ENCODE measurements around the gene RAP1GDS1.
"Not testable (repeated sequence)": the region's sequence is repeated elsewhere in the genome, so short reads cannot be mapped to it uniquely, and the experiment has no call there.

RAP1GDS1 gene

GRCh38 chr4:98399915-98400314 is 138.7 kb downstream of the RAP1GDS1 start:
- H3K4me3 ChIP-seq (ENCODE audit: low read depth, low read length), result no peak overlapping the region
- DNase-seq (ENCODE audit: low read depth), result no peak
- TF ChIP-seq CTCF (IDR thresholded peaks at IDR 0.05; ENCODE audit: low read depth, low read length), result no peak
- TF ChIP-seq MYC (IDR thresholded peaks at IDR 0.05; ENCODE audit: low read depth, low read length), result no peak
- no peak for TF ChIP-seq MAX (IDR thresholded peaks at IDR 0.05; ENCODE audit: low read depth, low read length)
- no peak for TF ChIP-seq POLR2A (IDR thresholded peaks at IDR 0.05; ENCODE audit: extremely low read depth, insufficient read length)

- H3K4me3 ChIP-seq (ENCODE audit: low read depth, low read length), result no peak overlapping the region
- no peak for TF ChIP-seq MYC (IDR thresholded peaks at IDR 0.05; ENCODE audit: low read depth, low read length)
- TF ChIP-seq MAX (IDR thresholded peaks at IDR 0.05; ENCODE audit: low read depth, low read length), result no peak
- no peak for TF ChIP-seq CTCF (IDR thresholded peaks at IDR 0.05; ENCODE audit: low read depth, low read length)
- no peak for TF ChIP-seq POLR2A (IDR thresholded peaks at IDR 0.05; ENCODE audit: extremely low read depth, insufficient read length)
- no peak for DNase-seq (ENCODE audit: low read depth)
Measured at GRCh38 chr4:98406819-98407218, 145.6 kb downstream of the RAP1GDS1 start.

GRCh38 chr4:98411731-98412130 is 150.5 kb downstream of the RAP1GDS1 start:
- H3K4me3 ChIP-seq (ENCODE audit: low read depth, low read length), result no peak overlapping the region
- no peak for TF ChIP-seq MYC (IDR thresholded peaks at IDR 0.05; ENCODE audit: low read depth, low read length)
- DNase-seq (ENCODE audit: low read depth), result no peak

- TF ChIP-seq CTCF (IDR thresholded peaks at IDR 0.05; ENCODE audit: low read depth, low read length) (no peak), MYC (IDR thresholded peaks at IDR 0.05; ENCODE audit: low read depth, low read length) (no peak)
- no peak for DNase-seq (ENCODE audit: low read depth)
- no peak overlapping the region for H3K4me3 ChIP-seq (ENCODE audit: low read depth, low read length)
Measured at GRCh38 chr4:98416844-98417243, 155.7 kb downstream of the RAP1GDS1 start.

- H3K4me3 ChIP-seq (ENCODE audit: low read depth, low read length); DNase-seq (ENCODE audit: low read depth): not testable (repeated sequence)
Measured at GRCh38 chr4:98420151-98420550, 159.0 kb downstream of the RAP1GDS1 start.

GRCh38 chr4:98421111-98421510 is 159.9 kb downstream of the RAP1GDS1 start:
- TF ChIP-seq CTCF (IDR thresholded peaks at IDR 0.05; ENCODE audit: low read depth, low read length), result no peak
- no peak for TF ChIP-seq MYC (IDR thresholded peaks at IDR 0.05; ENCODE audit: low read depth, low read length)
- DNase-seq (ENCODE audit: low read depth), result no peak
- H3K4me3 ChIP-seq (ENCODE audit: low read depth, low read length), result no peak overlapping the region

- TF ChIP-seq POLR2A (IDR thresholded peaks at IDR 0.05; ENCODE audit: extremely low read depth, insufficient read length) (no peak), MAX (IDR thresholded peaks at IDR 0.05; ENCODE audit: low read depth, low read length) (no peak), MYC (IDR thresholded peaks at IDR 0.05; ENCODE audit: low read depth, low read length) (no peak), CTCF (IDR thresholded peaks at IDR 0.05; ENCODE audit: low read depth, low read length) (no peak)
- H3K4me3 ChIP-seq (ENCODE audit: low read depth, low read length), result no peak overlapping the region
- no peak for DNase-seq (ENCODE audit: low read depth)
Measured at GRCh38 chr4:98423009-98423408, 161.8 kb downstream of the RAP1GDS1 start.

All from NB4 (cell line).